Measurements from ENCODE around the gene HLA-DPA1.

- TF ChIP-seq, protein P1, sequence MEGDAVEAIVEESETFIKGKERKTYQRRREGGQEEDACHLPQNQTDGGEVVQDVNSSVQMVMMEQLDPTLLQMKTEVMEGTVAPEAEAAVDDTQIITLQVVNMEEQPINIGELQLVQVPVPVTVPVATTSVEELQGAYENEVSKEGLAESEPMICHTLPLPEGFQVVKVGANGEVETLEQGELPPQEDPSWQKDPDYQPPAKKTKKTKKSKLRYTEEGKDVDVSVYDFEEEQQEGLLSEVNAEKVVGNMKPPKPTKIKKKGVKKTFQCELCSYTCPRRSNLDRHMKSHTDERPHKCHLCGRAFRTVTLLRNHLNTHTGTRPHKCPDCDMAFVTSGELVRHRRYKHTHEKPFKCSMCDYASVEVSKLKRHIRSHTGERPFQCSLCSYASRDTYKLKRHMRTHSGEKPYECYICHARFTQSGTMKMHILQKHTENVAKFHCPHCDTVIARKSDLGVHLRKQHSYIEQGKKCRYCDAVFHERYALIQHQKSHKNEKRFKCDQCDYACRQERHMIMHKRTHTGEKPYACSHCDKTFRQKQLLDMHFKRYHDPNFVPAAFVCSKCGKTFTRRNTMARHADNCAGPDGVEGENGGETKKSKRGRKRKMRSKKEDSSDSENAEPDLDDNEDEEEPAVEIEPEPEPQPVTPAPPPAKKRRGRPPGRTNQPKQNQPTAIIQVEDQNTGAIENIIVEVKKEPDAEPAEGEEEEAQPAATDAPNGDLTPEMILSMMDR (IDR thresholded peaks at IDR 0.05): no peak
- no peak for TF ChIP-seq SIN3A (IDR thresholded peaks at IDR 0.05; ENCODE audit: borderline replicate concordance, insufficient read depth, low read depth, low read length)
- TF ChIP-seq TCF7L2 (IDR thresholded peaks at IDR 0.05; ENCODE audit: low read depth, low read length): no peak
- TF ChIP-seq REST (IDR thresholded peaks at IDR 0.05; ENCODE audit: insufficient read depth in 1 of 2, low read depth in 2 of 2, low read length in 1 of 2): no peak
- TF ChIP-seq POLR2AphosphoS5 (IDR thresholded peaks at IDR 0.05; ENCODE audit: low read depth, low read length): no peak
Observed at GRCh38 chr6:33018418-33018817, 55.0 kb downstream of the HLA-DPA1 start.
